ENCODE results near the gene BNIP5. TPM values are rescaled to one million over a fixed set of nuclear protein-coding genes. Genes with fewer than 3 reads are reported as not detected.
A peak's percentile ranks its signal among the peaks of the same experiment; 100 is the strongest.
"Not testable (repeated sequence)": the region's sequence is repeated elsewhere in the genome, so short reads cannot be mapped to it uniquely, and the experiment has no call there.

The BNIP5 gene
- total RNA-seq, 2 donors from 2014 or later, result not detected

DNA sequence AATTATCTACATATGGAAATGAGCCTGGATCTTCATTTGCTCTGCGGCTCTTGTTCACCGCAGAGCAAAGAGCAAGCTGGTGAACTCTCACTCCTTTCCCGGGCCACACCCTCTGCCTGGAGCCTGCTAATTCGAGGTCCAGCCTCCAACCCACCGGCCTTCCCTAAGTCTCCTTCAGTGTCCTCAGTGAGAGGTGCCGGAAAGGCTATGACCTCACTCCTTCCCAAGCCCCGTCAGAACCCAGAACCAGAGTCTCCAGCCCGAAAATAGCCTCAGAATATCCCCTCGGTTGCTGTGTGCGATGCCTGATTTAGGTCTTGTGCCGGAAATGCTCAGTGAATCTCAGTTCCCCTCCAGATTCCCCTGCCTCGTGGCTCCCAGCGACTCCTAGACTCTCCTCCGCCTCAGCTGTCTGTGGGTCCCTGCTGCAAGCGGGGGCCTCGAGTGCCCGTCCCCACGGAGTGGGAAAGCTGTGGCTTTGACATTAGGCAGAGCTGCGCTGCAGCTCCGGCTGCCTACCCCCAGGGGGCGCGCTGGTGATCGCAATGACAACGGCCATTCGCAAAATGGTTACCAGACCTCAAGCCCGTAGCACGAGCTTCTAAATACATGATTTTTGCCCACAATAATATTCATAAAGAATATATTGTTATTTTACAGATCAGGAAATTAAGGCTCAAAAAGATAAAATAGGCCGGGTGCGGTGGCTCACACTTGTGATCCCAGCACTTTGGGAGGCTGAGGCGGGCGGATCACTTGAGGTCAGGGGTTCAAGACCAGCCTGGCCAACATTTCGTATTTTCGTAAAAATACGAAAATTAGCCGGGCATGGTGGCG lies 4.1 kb upstream of the BNIP5 start:
- no peaks in the 10 kb centered on the region for H3K36me3 ChIP-seq
- no peaks in the 10 kb centered on the region for H3K27me3 ChIP-seq
- peaks cover 0 to 12% of the 10 kb centered on the region in 2 donors for H3K4me1 ChIP-seq
- H3K4me3 ChIP-seq, result peak overlapping the region in 1 of 2 donors; percentile 24
- peak; percentile 80 for DNase-seq (ENCODE audit: low spot score)
- peak overlapping the region; percentile 40 to 45 for H3K27ac ChIP-seq
- TF ChIP-seq, protein P1, sequence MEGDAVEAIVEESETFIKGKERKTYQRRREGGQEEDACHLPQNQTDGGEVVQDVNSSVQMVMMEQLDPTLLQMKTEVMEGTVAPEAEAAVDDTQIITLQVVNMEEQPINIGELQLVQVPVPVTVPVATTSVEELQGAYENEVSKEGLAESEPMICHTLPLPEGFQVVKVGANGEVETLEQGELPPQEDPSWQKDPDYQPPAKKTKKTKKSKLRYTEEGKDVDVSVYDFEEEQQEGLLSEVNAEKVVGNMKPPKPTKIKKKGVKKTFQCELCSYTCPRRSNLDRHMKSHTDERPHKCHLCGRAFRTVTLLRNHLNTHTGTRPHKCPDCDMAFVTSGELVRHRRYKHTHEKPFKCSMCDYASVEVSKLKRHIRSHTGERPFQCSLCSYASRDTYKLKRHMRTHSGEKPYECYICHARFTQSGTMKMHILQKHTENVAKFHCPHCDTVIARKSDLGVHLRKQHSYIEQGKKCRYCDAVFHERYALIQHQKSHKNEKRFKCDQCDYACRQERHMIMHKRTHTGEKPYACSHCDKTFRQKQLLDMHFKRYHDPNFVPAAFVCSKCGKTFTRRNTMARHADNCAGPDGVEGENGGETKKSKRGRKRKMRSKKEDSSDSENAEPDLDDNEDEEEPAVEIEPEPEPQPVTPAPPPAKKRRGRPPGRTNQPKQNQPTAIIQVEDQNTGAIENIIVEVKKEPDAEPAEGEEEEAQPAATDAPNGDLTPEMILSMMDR (IDR thresholded peaks at IDR 0.05), result peak; percentile 95 to 99
- no peaks in the 10 kb centered on the region for H3K9me3 ChIP-seq

DNA sequence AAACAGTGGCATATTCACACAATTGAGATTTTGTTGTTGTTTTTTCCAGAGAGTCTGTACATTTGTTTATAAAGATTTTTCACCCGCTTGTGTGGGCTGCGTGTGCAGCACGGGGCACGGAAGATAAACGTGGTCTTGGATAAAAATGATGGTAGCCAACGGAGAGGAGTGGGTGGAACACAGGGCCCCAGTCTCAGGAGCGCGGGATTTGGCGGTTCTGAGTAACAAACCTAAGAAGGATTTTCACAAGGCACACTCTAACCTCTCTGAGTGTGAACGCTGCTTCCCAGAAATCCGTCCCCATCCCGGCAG lies 3.6 kb upstream of the BNIP5 start:
- H3K27ac ChIP-seq, result no peak overlapping the region
- no peaks in the 10 kb centered on the region for H3K36me3 ChIP-seq
- no peak for DNase-seq (ENCODE audit: low spot score)
- TF ChIP-seq, protein P1 (IDR thresholded peaks at IDR 0.05), result no peak
- no peaks in the 10 kb centered on the region for H3K27me3 ChIP-seq
- no peaks in the 10 kb centered on the region for H3K9me3 ChIP-seq
- no peak overlapping the region for H3K4me3 ChIP-seq
- H3K4me1 ChIP-seq, result peaks cover 0 to 12% of the 10 kb centered on the region in 2 donors

DNA sequence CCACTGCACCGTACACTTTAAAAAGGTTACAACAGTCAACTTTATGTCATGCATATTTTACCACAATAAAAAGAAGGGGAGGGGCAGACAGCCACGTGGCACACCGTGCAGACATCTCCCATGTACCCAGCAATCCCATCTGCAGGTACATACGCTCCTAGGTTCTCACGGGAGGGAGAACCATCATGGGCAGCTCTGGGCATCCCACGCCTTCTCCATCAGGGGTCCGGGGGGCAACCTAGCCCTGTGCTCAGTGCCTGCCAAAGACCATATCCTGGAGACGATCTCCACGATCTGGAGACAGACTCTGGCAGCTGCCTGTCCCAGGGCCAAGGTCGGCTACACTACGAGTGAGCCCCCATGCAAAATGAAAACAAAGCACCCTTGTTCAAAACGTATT lies 2.5 kb upstream of the BNIP5 start:
- Histone ChIP-seq H3K4me1 (peaks cover 0 to 20% of the 10 kb centered on the region in 2 donors), H3K27ac (no peak overlapping the region), H3K27me3 (peaks cover 0 to 4% of the 10 kb centered on the region in 2 donors), H3K4me3 (no peak overlapping the region), H3K36me3 (no peaks in the 10 kb centered on the region), H3K9me3 (no peaks in the 10 kb centered on the region)
- TF ChIP-seq, protein P1 (IDR thresholded peaks at IDR 0.05), result no peak
- DNase-seq (ENCODE audit: low spot score), result no peak

DNA sequence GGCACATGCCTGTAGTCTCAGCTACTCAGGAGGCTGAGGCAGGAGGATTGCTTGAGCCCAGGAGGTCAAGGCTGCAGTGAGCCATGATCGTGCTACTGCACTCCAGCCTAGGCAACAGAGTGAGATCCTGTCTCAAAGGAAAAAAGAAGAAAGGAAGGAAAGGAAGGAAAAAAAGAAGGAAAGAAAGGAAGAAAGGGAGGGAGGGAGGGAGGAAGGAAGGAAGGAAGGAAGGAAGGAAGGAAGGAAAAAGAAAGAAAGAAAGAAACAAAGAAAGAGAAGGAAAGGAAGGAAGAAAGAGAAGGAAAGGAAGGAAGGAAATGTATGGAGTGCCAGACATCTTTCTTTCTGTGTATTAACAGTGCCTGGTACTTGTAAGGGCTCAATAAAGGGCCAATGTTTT lies 1.5 kb upstream of the BNIP5 start:
- not testable (repeated sequence) for H3K27me3 ChIP-seq; H3K36me3 ChIP-seq; H3K4me3 ChIP-seq; DNase-seq (ENCODE audit: low spot score); H3K9me3 ChIP-seq
- Histone ChIP-seq H3K27ac (peak overlapping the region in 1 of 2 donors; percentile 6), H3K4me1 (peaks cover 0 to 29% of the 10 kb centered on the region in 2 donors)

DNA sequence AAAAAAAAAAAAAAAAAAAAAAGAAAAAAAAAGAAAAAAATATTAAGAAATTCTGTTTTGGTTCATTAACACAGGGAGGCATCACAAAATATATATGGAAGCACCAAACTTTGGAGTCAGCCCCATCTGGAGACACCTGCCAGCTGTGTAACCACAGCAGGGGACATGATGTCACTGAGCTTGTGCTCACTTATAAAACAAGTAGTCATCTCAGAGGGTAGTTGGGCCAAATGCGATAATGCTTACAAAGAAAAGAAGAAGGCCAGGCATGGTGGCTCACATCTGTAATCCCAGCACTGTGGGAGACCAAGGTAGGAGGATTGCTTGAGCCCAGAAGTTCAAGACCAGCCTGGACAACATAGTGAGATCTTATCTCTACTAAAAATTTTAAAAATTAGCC lies 1.1 kb upstream of the BNIP5 start:
- peaks cover 0 to 31% of the 10 kb centered on the region in 2 donors for H3K4me1 ChIP-seq
- H3K27me3 ChIP-seq, result peaks cover 0 to 6% of the 10 kb centered on the region in 2 donors
- no peak overlapping the region for H3K4me3 ChIP-seq
- H3K9me3 ChIP-seq, result no peaks in the 10 kb centered on the region
- H3K36me3 ChIP-seq, result no peaks in the 10 kb centered on the region
- H3K27ac ChIP-seq, result no peak overlapping the region
- TF ChIP-seq, protein P1 (IDR thresholded peaks at IDR 0.05), result no peak
- DNase-seq (ENCODE audit: low spot score), result no peak

DNA sequence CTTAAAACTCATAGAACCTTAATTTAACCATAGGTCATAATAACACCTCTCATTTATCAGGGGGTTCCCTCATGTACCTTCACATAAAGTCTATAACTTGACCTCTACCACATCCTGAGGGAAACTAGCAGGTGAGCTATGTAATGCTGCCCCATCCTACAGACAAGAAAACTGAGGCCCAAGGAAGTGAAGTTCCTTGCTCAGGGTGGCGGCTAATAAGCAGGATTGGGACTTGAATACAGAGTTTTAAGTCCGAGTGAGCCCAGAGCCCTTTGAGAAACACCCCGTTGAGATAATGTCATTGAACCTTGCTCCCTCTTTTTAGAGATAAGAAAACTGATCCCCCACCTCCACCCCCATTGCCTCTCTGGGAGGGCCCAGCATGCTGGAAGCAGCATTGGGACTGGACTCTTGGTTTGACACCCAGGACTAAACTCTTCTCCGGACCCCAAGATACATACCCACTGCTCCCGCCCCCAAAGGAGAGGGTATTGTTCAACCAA lies 429 bp downstream of the BNIP5 start:
- peaks cover 0 to 6% of the 10 kb centered on the region in 2 donors for H3K27me3 ChIP-seq

More for the DNA sequence above, 429 bp downstream of the BNIP5 start:
- no peak for DNase-seq (ENCODE audit: low spot score)
- Histone ChIP-seq H3K4me1 (peaks cover 0 to 29% of the 10 kb centered on the region in 2 donors), H3K9me3 (no peaks in the 10 kb centered on the region), H3K36me3 (no peaks in the 10 kb centered on the region), H3K4me3 (no peak overlapping the region), H3K27ac (no peak overlapping the region)
- TF ChIP-seq, protein P1 (IDR thresholded peaks at IDR 0.05), result no peak
